GM23248 (cell line): Measurements from ENCODE around the gene RTN3. TPM values are rescaled to one million over a fixed set of nuclear protein-coding genes. Genes with fewer than 3 reads are reported as not detected.

Experiments
- DNase-seq: peaks from one replicate; pipeline ENCODE4 v3.0.0-alpha.2; 2015
- H2AFZ ChIP-seq: fragments of 200-600 bp; sonication (generic); 2 replicates; pipeline ENCODE4 v1.6.1; 2016; ENCODE audit warnings: antibody characterized with exemption
- H3F3A ChIP-seq: fragments of 200-600 bp; sonication (generic); 2 replicates; pipeline ENCODE4 v1.6.1; 2016; ENCODE audit warnings: mild to moderate bottlenecking, antibody characterized with exemption, mixed run types; ENCODE audit not compliant: insufficient read depth
- H3K27ac ChIP-seq: fragments of 200-600 bp; sonication (generic); 2 replicates; pipeline ENCODE4 v1.5.1; 2016; ENCODE audit warnings: mild to moderate bottlenecking
- H3K27me3 ChIP-seq: fragments of 200-600 bp; sonication (generic); replicated peaks from 2 replicates; pipeline ENCODE4 v1.6.1; 2016; ENCODE audit warnings: mild to moderate bottlenecking; ENCODE audit not compliant: insufficient read depth
- H3K36me3 ChIP-seq: fragments of 200-600 bp; sonication (generic); 2 replicates; pipeline ENCODE4 v1.6.1; 2016; ENCODE audit warnings: low read depth, mild to moderate bottlenecking
- H3K4me1 ChIP-seq: fragments of 200-600 bp; sonication (generic); 2 replicates; pipeline ENCODE4 v1.6.1; 2016; ENCODE audit warnings: mild to moderate bottlenecking; ENCODE audit not compliant: insufficient read depth
- H3K4me2 ChIP-seq: fragments of 200-600 bp; sonication (generic); one replicate; pipeline ENCODE4 v1.6.1; 2016; ENCODE audit warnings: mild to moderate bottlenecking; ENCODE audit not compliant: unreplicated experiment
- H3K4me3 ChIP-seq: fragments of 200-600 bp; sonication (generic); 2 replicates; pipeline ENCODE4 v1.5.1; 2016; ENCODE audit warnings: mild to moderate bottlenecking
- H3K79me2 ChIP-seq: fragments of 200-600 bp; sonication (generic); 2 replicates; pipeline ENCODE4 v1.6.1; 2016; ENCODE audit warnings: mild to moderate bottlenecking; ENCODE audit not compliant: insufficient read depth
- H3K9ac ChIP-seq: fragments of 200-600 bp; sonication (generic); 2 replicates; pipeline ENCODE4 v1.6.1; 2016; ENCODE audit warnings: mild to moderate bottlenecking
- H3K9me2 ChIP-seq: fragments of 200-600 bp; sonication (generic); 2 replicates; pipeline ENCODE4 v1.6.1; 2016; ENCODE audit warnings: mixed run types, mild to moderate bottlenecking, moderate library complexity; ENCODE audit not compliant: insufficient read depth
- H3K9me3 ChIP-seq: fragments of 200-600 bp; sonication (generic); one replicate; pipeline ENCODE4 v1.6.1; 2017; ENCODE audit warnings: low read depth
- H4K20me1 ChIP-seq: fragments of 200-600 bp; sonication (generic); 2 replicates; pipeline ENCODE4 v1.6.0; 2016; ENCODE audit not compliant: insufficient read depth
- EZH2 ChIP-seq: fragments of 200-600 bp; sonication (generic); IDR thresholded peaks from 2 replicates; pipeline ENCODE4 v1.6.1; 2018; ENCODE audit warnings: antibody characterized with exemption, mild to moderate bottlenecking; ENCODE audit not compliant: insufficient read depth, poor library complexity, severe bottlenecking
- EZH2phosphoT487 ChIP-seq: fragments of 200-600 bp; sonication (generic); IDR thresholded peaks from 2 replicates; pipeline ENCODE4 v1.6.1; 2018; ENCODE audit warnings: antibody characterized with exemption, moderate library complexity, mild to moderate bottlenecking, low read depth; ENCODE audit not compliant: insufficient read depth
- WGBS, 2 experiments: methylation state at CpG; one replicate each; pipeline ENCODE4 v1.1.6; 2015 to 2017; ENCODE audit warnings: low lambda C conversion rate in 2 of 2, low coverage in 1 of 2; ENCODE audit errors: missing lambda C conversion rate in 2 of 2; 5-methylcytosine and 5-hydroxymethylcytosine counted together
- in situ Hi-C: fragments of 300-500 bp; cut with MboI; formaldehyde crosslinking; loops from 2 replicates; pipeline ENCODE4 v1.15.0; 2020
- polyA plus RNA-seq: library from polyadenylated mRNA; unstranded; fragments of >200 nt; fragmentation: Nextera tagmentation; extraction: Ambion mirVana; gene quantifications from 2 replicates; pipeline ENCODE4 v1.2.1, GENCODE V29; 2016
- total RNA-seq: library from RNA; depleted of rRNA; stranded (reverse); fragments of >200 nt; shearing (Covaris generic); gene quantifications from 2 replicates; pipeline ENCODE4 v1.2.3, GENCODE V29; 2014

The RTN3 gene
- total and polyA plus RNA-seq, 2 experiments from 2014 or later, result 113 to 123 TPM

- H4K20me1 ChIP-seq, result no peaks in the 10 kb centered on the region
- H3F3A ChIP-seq, result peaks cover 8% of the 10 kb centered on the region
- H3K4me2 ChIP-seq, result no peak overlapping the region
- no peak overlapping the region for H3K9ac ChIP-seq
- 81 to 84% methylated on average over 3 of the region's 3 CpGs for WGBS, 2 experiments
- H3K9me2 ChIP-seq, result no peaks in the 10 kb centered on the region
- H3K4me3 ChIP-seq, result no peak overlapping the region
- H3K36me3 ChIP-seq, result no peaks in the 10 kb centered on the region
- in situ Hi-C loops, result no loop called here
- DNase-seq, result no peak
- no peak for TF ChIP-seq EZH2phosphoT487
- no peak for TF ChIP-seq EZH2
- H3K27me3 ChIP-seq, result no peaks in the 10 kb centered on the region
- H3K27ac ChIP-seq, result no peak overlapping the region
- peaks cover 3% of the 10 kb centered on the region; the same call in 1 of the 2 replicates for H3K4me1 ChIP-seq
- H3K79me2 ChIP-seq, result no peaks in the 10 kb centered on the region
- H2AFZ ChIP-seq, result no peak overlapping the region
- no peaks in the 10 kb centered on the region for H3K9me3 ChIP-seq
Measured at GRCh38 chr11:63775191-63775590, 93.9 kb downstream of the RTN3 start.

- no peaks in the 10 kb centered on the region for H3K9me2 ChIP-seq
- WGBS, 2 experiments, result 97 to 100% methylated on average over 2 of the region's 2 CpGs
- H4K20me1 ChIP-seq, result no peaks in the 10 kb centered on the region
- no peaks in the 10 kb centered on the region for H3K27me3 ChIP-seq
- no peaks in the 10 kb centered on the region for H3F3A ChIP-seq
- TF ChIP-seq EZH2phosphoT487 (no peak), EZH2 (no peak)
- H3K9me3 ChIP-seq, result no peaks in the 10 kb centered on the region
- H3K4me1 ChIP-seq, result no peaks in the 10 kb centered on the region; the same call in 1 of the 2 replicates
- no peak for DNase-seq
- H3K27ac ChIP-seq, result no peak overlapping the region
- no peak overlapping the region for H2AFZ ChIP-seq
- H3K4me3 ChIP-seq, result no peak overlapping the region
- in situ Hi-C loops, result no loop called here
- H3K36me3 ChIP-seq, result no peaks in the 10 kb centered on the region
- no peak overlapping the region for H3K4me2 ChIP-seq
- H3K9ac ChIP-seq, result no peak overlapping the region
- H3K79me2 ChIP-seq, result no peaks in the 10 kb centered on the region
Measured at GRCh38 chr11:63779039-63779438, 97.7 kb downstream of the RTN3 start.

GRCh38 chr11:63782749-63783148 is 101.4 kb downstream of the RTN3 start:
- WGBS, 2 experiments, result 90 to 93% methylated on average over 6 of the region's 6 CpGs
- no peaks in the 10 kb centered on the region for H3K9me2 ChIP-seq
- in situ Hi-C loops, result no loop called here
- H3K4me3 ChIP-seq, result no peak overlapping the region
- no peaks in the 10 kb centered on the region for H3K9me3 ChIP-seq
- H4K20me1 ChIP-seq, result no peaks in the 10 kb centered on the region
- DNase-seq, result no peak
- H3F3A ChIP-seq, result no peaks in the 10 kb centered on the region
- H3K4me1 ChIP-seq, result no peaks in the 10 kb centered on the region; the same call in 1 of the 2 replicates
- no peaks in the 10 kb centered on the region for H3K79me2 ChIP-seq
- no peak overlapping the region for H3K27ac ChIP-seq
- H3K27me3 ChIP-seq, result no peaks in the 10 kb centered on the region
- no peak overlapping the region for H3K4me2 ChIP-seq
- H3K9ac ChIP-seq, result no peak overlapping the region
- H2AFZ ChIP-seq, result no peak overlapping the region
- TF ChIP-seq EZH2, result no peak
- TF ChIP-seq EZH2phosphoT487, result no peak
- H3K36me3 ChIP-seq, result no peaks in the 10 kb centered on the region

GRCh38 chr11:63783925-63784592 is 102.8 kb downstream of the RTN3 start:
- Histone ChIP-seq H2AFZ (no peak overlapping the region), H3F3A (no peaks in the 10 kb centered on the region), H3K4me1 (no peaks in the 10 kb centered on the region; the same call in 1 of the 2 replicates), H3K9me2 (no peaks in the 10 kb centered on the region), H3K27me3 (no peaks in the 10 kb centered on the region), H3K9me3 (no peaks in the 10 kb centered on the region), H3K4me2 (no peak overlapping the region), H4K20me1 (no peaks in the 10 kb centered on the region), H3K36me3 (no peaks in the 10 kb centered on the region), H3K9ac (no peak overlapping the region), H3K4me3 (no peak overlapping the region), H3K27ac (no peak overlapping the region), H3K79me2 (no peaks in the 10 kb centered on the region)
- in situ Hi-C loops, result no loop called here
- no peak for DNase-seq
- WGBS, 2 experiments, result 54 to 73% methylated on average over 4 to 7 of the region's 7 CpGs
- no peak for TF ChIP-seq EZH2
- no peak for TF ChIP-seq EZH2phosphoT487

GRCh38 chr11:63785823-63786222 is 104.5 kb downstream of the RTN3 start:
- Histone ChIP-seq H4K20me1 (no peaks in the 10 kb centered on the region), H2AFZ (no peak overlapping the region), H3K9me2 (no peaks in the 10 kb centered on the region), H3K27ac (no peak overlapping the region), H3K79me2 (no peaks in the 10 kb centered on the region), H3K36me3 (no peaks in the 10 kb centered on the region), H3K4me3 (no peak overlapping the region), H3K4me1 (no peaks in the 10 kb centered on the region), H3K9ac (no peak overlapping the region), H3K27me3 (no peaks in the 10 kb centered on the region), H3K4me2 (no peak overlapping the region), H3K9me3 (no peaks in the 10 kb centered on the region), H3F3A (no peaks in the 10 kb centered on the region)
- TF ChIP-seq EZH2phosphoT487, result no peak
- TF ChIP-seq EZH2, result no peak
- 17 to 26% methylated on average over 1 of the region's 1 CpG for WGBS, 2 experiments
- in situ Hi-C loops, result no loop called here
- DNase-seq, result no peak
